CD4-positive, alpha-beta T cell treated with Interleukin-12 subunit alpha and Interleukin-12 subunit beta, for 1 hour (primary cell): ENCODE results near the gene AHDC1.
"Not testable (repeated sequence)": the region's sequence is repeated elsewhere in the genome, so short reads cannot be mapped to it uniquely, and the experiment has no call there.

ENCODE experiments used
- DNase-seq: peaks from one replicate; pipeline ENCODE4 v3.0.0-alpha.2; 2020

Gene AHDC1

DNA sequence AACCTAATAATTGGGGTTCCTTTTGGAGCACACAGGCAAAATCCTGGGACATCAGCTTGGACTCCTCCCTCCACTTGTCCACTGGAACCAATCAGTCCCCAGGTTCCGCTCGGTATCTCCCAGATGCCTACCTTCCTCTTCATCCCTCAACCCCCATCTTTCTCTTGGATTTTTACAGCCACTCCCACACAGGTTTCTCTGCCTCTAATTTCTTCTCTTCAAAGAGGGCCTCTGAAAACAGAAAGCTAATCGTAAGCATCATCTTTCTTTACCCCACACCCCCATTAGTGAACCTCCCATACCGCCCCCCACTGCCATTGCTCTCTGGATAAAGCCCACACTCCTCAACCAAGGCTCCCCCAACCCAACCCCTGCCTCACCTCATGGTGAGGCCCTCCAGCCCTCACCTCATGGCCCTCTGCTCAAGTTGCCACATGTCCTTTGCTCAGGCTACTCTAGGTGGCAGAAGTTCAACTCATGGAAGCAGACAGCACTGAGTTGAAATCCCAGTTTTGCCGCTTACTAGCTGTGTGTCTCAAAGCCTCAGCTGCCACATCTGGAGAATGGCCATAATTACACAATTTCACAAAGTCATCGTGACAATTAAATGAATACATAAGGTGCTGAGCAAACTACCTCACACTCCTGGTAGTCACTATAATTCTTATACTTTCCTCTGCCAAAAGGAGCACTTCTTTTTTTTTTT, 95.8 kb downstream of the AHDC1 start:
- no peak for DNase-seq

GRCh38 chr1:27506703-27507102, 97.2 kb downstream of the AHDC1 start:
- no peak for DNase-seq

- DNase-seq, result no peak
Observed at GRCh38 chr1:27505420-27505680, 98.6 kb downstream of the AHDC1 start.

DNA sequence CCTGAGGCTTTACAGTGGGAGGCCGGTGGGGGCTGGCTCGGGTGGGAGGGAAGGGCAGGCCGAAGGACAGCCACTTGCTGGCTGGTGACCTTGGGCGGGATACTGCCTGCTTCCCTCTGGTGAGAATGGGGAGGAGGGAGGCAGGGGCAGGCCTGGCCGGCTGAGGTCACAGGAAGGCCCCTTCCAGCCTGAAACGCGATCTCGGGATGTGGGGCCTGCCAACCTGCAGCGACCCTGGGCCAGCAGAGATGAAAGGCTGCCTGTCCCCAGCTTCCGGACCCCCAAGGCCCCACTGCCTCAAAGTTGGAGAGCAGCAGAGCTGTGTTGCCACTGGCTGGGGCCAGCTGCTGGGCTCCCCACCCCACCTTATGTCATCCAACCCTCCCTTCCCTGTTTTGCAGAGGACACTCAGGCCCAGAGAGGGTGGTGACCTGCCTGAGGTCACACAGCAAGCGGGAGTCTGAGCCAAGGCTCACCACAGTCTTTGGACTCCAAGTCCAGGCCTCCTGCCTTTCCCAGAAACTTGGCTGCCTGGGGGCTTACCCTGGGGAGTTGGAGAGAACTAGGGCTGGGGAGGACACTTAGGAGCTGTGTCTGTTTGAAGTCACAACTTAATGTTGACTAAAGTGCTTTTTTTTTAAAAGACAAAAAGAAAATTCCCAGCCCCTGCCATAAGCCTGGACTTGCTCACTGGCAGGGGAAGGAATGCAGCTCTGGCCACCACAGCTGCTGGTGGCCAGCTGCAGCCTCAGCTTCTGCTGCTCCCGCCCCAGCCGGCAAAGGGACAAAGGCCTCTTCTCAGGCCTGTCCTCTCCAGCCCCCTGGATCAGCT, 99.1 kb downstream of the AHDC1 start:
- no peak for DNase-seq

DNA sequence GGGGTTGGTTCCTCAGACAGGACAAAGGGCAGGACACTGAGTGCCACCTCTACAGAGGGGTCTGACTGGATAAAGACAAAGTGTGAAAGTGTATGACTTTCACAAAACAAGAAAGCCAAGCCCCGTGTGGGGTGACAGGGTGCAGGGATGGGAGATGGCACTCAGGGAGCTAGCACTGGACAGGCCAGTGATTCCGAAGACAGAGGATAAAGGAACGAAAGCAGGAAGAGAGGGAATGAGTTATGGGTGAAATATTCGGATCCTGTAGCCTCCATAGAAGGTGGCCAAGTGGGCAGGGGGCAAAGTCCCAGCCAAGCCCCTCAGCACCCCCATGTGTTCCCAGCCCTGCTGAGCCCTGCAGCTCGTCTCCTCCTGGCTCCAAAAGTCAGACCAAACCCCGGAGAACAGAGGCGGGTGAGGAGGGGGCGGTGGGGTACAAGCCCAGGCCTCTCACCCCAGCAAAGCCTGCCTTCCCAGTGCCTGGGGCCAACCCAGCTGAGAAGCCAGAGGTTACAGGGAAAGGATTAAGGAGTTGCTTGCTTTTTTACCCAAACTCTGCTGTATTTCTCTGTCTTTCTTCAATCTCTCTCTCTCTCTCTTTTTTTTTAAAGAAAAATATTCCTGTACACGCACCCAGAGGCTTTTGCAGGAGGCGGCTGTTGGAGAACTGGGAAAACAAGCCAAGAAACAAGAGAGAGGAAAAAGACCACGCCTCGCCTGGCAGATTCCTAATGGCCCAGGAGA, 99.9 kb downstream of the AHDC1 start:
- no peak for DNase-seq

GRCh38 chr1:27503033-27503432, 100.9 kb downstream of the AHDC1 start:
- DNase-seq, result no peak

GRCh38 chr1:27501159-27501558, 102.8 kb downstream of the AHDC1 start:
- DNase-seq, result not testable (repeated sequence)

GRCh38 chr1:27499142-27499541, 104.8 kb downstream of the AHDC1 start:
- no peak for DNase-seq

DNA sequence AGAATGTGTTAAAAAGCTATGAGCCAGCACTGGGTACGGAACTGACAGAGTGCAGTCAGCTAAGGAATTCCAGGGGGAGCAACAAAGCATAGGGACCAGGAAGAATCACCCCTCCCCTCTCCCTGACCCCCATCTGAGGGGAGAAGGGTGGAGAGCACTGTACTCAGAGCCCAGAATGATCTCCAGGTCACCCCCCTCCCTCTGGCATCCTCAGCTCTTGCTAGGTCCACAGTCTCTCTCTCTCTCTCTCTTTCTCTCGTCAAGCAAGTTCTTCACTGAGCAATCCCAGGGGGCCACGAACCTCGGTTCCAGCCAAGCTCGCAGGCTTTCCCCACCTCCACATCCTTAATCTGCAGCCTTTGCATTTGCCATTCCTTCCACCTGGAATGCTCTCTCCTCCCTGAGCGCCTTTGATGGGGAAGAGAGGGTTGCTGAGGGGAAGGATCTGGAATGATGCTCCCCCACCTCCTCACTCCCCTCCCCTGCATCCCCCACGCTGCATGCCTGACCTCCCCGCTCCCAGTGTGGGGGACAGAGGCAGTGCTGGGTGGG, 107.3 kb downstream of the AHDC1 start:
- no peak for DNase-seq

GRCh38 chr1:27492796-27493195, 111.1 kb downstream of the AHDC1 start:
- no peak for DNase-seq

- no peak for DNase-seq
Observed at GRCh38 chr1:27491748-27492700, 111.9 kb downstream of the AHDC1 start.

GRCh38 chr1:27489973-27490741, 113.8 kb downstream of the AHDC1 start, which contains the start of gene WASF2:
Gene WASF2, minus strand, starts transcription at chr1:27490167. Its CDS starts 61,277 bp downstream, at chr1:27428890.
- peak; percentile 97 for DNase-seq

DNA sequence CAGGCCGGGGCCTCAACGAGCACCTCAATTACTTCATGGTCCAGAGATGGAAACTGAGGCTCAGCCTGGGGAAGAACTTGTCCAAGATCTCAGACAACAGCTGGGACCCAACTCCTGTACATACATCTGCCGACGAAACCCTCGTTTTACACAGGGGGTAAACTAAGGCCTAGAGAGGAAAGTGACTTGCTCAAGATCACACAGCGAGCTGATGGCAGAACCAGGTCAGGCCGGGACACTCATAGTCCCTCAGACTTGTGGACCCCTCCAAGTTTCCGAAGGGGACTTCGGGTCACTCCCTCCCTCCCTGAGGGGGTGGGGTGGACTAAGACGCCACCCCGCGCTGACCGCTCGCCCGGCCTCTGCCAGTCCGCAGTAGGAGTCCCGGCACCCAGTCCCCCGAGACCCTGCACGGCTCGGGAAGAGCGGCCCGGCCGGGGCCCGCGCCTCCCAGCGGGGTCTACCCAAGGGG, 114.4 kb downstream of the AHDC1 start:
- no peak for DNase-seq

- DNase-seq, result peak; percentile 19
Observed at GRCh38 chr1:27487966-27488884, 115.7 kb downstream of the AHDC1 start.

- no peak for DNase-seq
Observed at GRCh38 chr1:27485363-27485762, 118.6 kb downstream of the AHDC1 start.
